ENCODE data around the gene ZNF780A.

GRCh38 chr19:40055832-40056504 lies 34.8 kb downstream of the ZNF780A start, which contains the start of gene ZNF780B:
- no peak for TF ChIP-seq EZH2 (IDR thresholded peaks at IDR 0.05; ENCODE audit: low read depth, unreplicated experiment)
- TF ChIP-seq CTCF (conservative IDR thresholded peaks at IDR 0.05; ENCODE audit: low read depth in 2 of 2) = no peak
